HL-60 (cell line): Measurements from ENCODE around the gene MSLN.
A peak's percentile ranks its signal among the peaks of the same experiment; 100 is the strongest.

Experiments used
- DNase-seq, 2 experiments: peaks; one replicate each; pipeline ENCODE4 v3.0.0-alpha.2; 2010 to 2020; ENCODE audit warnings: low read depth in 1 of 2, low spot score in 1 of 2
- H3K27ac ChIP-seq: fragments of 250-450 bp; sonication (Bioruptor Pico); replicated peaks from 2 replicates; pipeline ENCODE4 v1.5.1; 2020; ENCODE audit warnings: mild to moderate bottlenecking, moderate library complexity
- H3K27me3 ChIP-seq: fragments of 250-450 bp; sonication (Bioruptor Pico); 2 replicates; pipeline ENCODE4 v1.5.1; 2021; ENCODE audit warnings: mild to moderate bottlenecking, moderate library complexity; ENCODE audit not compliant: insufficient read depth, poor library complexity, severe bottlenecking
- H3K4me3 ChIP-seq: replicated peaks from 2 replicates; pipeline ENCODE4 v1.5.1; 2011; ENCODE audit warnings: mild to moderate bottlenecking, control low read depth, low read length; ENCODE audit not compliant: insufficient read depth
- GABPA ChIP-seq: IDR thresholded peaks from 2 replicates; pipeline ENCODE4 v1.6.1; 2012; ENCODE audit warnings: low read depth
- POLR2AphosphoS5 ChIP-seq: IDR thresholded peaks from 2 replicates; pipeline ENCODE4 v1.6.1; 2012; ENCODE audit warnings: low read depth
- SPI1 ChIP-seq: IDR thresholded peaks from 2 replicates; pipeline ENCODE4 v1.6.1; 2012; ENCODE audit warnings: low read depth, mild to moderate bottlenecking, borderline replicate concordance
- TF ChIP-seq, protein P1 (sequence below): IDR thresholded peaks from one replicate; pipeline ENCODE4 v1.5.1; 2011; ENCODE audit warnings: low read length, control low read depth, inconsistent platforms; ENCODE audit not compliant: insufficient read depth
- TF ChIP-seq, protein P2 (sequence below): IDR thresholded peaks from 2 replicates; pipeline ENCODE4 v1.6.1; 2012; ENCODE audit warnings: low read depth; ENCODE audit not compliant: insufficient replicate concordance

The MSLN gene

GRCh38 chr16:714079-714478 is 46.5 kb upstream of the MSLN start:
- TF ChIP-seq POLR2AphosphoS5 (no peak), SPI1 (no peak), GABPA (no peak)
- TF ChIP-seq, protein P1, sequence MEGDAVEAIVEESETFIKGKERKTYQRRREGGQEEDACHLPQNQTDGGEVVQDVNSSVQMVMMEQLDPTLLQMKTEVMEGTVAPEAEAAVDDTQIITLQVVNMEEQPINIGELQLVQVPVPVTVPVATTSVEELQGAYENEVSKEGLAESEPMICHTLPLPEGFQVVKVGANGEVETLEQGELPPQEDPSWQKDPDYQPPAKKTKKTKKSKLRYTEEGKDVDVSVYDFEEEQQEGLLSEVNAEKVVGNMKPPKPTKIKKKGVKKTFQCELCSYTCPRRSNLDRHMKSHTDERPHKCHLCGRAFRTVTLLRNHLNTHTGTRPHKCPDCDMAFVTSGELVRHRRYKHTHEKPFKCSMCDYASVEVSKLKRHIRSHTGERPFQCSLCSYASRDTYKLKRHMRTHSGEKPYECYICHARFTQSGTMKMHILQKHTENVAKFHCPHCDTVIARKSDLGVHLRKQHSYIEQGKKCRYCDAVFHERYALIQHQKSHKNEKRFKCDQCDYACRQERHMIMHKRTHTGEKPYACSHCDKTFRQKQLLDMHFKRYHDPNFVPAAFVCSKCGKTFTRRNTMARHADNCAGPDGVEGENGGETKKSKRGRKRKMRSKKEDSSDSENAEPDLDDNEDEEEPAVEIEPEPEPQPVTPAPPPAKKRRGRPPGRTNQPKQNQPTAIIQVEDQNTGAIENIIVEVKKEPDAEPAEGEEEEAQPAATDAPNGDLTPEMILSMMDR = no peak
- TF ChIP-seq, protein P2, sequence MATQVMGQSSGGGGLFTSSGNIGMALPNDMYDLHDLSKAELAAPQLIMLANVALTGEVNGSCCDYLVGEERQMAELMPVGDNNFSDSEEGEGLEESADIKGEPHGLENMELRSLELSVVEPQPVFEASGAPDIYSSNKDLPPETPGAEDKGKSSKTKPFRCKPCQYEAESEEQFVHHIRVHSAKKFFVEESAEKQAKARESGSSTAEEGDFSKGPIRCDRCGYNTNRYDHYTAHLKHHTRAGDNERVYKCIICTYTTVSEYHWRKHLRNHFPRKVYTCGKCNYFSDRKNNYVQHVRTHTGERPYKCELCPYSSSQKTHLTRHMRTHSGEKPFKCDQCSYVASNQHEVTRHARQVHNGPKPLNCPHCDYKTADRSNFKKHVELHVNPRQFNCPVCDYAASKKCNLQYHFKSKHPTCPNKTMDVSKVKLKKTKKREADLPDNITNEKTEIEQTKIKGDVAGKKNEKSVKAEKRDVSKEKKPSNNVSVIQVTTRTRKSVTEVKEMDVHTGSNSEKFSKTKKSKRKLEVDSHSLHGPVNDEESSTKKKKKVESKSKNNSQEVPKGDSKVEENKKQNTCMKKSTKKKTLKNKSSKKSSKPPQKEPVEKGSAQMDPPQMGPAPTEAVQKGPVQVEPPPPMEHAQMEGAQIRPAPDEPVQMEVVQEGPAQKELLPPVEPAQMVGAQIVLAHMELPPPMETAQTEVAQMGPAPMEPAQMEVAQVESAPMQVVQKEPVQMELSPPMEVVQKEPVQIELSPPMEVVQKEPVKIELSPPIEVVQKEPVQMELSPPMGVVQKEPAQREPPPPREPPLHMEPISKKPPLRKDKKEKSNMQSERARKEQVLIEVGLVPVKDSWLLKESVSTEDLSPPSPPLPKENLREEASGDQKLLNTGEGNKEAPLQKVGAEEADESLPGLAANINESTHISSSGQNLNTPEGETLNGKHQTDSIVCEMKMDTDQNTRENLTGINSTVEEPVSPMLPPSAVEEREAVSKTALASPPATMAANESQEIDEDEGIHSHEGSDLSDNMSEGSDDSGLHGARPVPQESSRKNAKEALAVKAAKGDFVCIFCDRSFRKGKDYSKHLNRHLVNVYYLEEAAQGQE = no peak
- DNase-seq = no peak
- Histone ChIP-seq H3K27ac (no peak overlapping the region), H3K4me3 (no peak overlapping the region), H3K27me3 (peaks cover 29% of the 10 kb centered on the region)

- peak; percentile 72 to 82 for DNase-seq
- peaks cover 23% of the 10 kb centered on the region for H3K27me3 ChIP-seq
- H3K27ac ChIP-seq = no peak within 1 kb of the TSS
- TF ChIP-seq SPI1 (no peak), POLR2AphosphoS5 (no peak), GABPA (no peak)
- TF ChIP-seq, protein P2 = no peak
- TF ChIP-seq, protein P1 = no peak
- H3K4me3 ChIP-seq = peak within 1 kb of the TSS; percentile 42
Measured at GRCh38 chr16:714558-715476, 45.7 kb upstream of the MSLN start, which contains the start of gene METRN. TSS of gene METRN (plus strand) at chr16:715118. CDS start at chr16:715290, 172 bp downstream.

GRCh38 chr16:715477-716199 is 44.9 kb upstream of the MSLN start:
- TF ChIP-seq, protein P2 = no peak
- 0 out of 2 replicates have a peak, but pooled peaks have one; percentile 0 for TF ChIP-seq POLR2AphosphoS5
- DNase-seq = no peak
- Histone ChIP-seq H3K27ac (no peak overlapping the region), H3K4me3 (peak overlapping the region; percentile 42), H3K27me3 (peaks cover 14% of the 10 kb centered on the region)
